ENCODE measurements around the gene RRAS.
A peak's percentile ranks its signal among the peaks of the same experiment; 100 is the strongest.

Gene RRAS

DNA sequence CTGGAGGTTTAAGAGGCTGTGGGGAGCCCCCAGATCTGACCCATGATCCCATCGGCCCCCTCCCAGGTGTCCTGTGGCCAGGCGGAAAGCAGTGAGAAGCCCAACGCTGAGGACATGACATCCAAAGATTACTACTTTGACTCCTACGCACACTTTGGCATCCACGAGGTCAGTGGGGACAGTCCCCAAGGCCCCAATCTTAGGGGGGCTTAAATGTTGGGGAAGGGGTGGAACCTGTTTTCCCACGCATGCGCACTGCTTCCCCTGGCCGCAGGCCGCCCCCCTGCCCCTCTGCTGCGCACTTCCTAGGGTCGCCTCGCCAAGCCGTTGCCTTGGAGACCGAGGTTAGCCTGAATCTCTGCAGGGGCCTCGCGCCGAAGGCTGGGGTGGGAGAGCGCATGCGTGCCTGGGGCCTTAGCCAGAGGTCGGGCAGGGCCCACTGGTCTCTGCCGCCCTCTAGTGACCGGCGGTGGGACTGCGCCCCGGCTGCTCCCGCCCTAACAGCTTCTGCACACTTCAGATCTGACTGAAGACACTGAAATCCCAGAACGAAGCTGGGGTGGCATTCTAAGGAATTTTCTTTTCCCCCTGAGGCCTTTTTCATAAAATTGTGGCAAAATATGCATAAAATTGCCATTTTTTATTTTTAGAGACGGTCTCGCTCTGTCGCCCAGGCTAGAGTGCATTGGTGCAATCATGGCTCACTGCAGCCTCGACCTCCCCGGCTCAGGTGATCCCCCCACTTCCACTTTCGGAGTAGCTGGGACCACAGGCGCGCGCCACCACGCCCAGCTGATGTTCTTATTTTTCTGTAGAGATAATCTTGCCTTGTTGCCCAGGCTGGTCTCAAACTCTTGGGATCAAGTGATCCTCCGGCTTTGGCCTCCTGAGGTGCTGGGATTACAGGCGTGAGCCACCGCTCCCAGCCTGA lies 40.7 kb upstream of the RRAS start:
- TF ChIP-seq, protein P1, sequence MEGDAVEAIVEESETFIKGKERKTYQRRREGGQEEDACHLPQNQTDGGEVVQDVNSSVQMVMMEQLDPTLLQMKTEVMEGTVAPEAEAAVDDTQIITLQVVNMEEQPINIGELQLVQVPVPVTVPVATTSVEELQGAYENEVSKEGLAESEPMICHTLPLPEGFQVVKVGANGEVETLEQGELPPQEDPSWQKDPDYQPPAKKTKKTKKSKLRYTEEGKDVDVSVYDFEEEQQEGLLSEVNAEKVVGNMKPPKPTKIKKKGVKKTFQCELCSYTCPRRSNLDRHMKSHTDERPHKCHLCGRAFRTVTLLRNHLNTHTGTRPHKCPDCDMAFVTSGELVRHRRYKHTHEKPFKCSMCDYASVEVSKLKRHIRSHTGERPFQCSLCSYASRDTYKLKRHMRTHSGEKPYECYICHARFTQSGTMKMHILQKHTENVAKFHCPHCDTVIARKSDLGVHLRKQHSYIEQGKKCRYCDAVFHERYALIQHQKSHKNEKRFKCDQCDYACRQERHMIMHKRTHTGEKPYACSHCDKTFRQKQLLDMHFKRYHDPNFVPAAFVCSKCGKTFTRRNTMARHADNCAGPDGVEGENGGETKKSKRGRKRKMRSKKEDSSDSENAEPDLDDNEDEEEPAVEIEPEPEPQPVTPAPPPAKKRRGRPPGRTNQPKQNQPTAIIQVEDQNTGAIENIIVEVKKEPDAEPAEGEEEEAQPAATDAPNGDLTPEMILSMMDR (IDR thresholded peaks at IDR 0.05; ENCODE audit: poor library complexity, severe bottlenecking) = peak; percentile 99
- ATAC-seq (ENCODE audit: low read depth) (peak; percentile 6; the same call in 1 of the 3 replicates), DNase-seq (ENCODE audit: low spot score) (peak; percentile 83)
- peaks cover 54% of the 10 kb centered on the region for H3K36me3 ChIP-seq (ENCODE audit: low read depth)
- H3K9me3 ChIP-seq (ENCODE audit: severe bottlenecking) = no peaks in the 10 kb centered on the region
- no peak overlapping the region for H3K4me3 ChIP-seq (ENCODE audit: severe bottlenecking)
- H3K4me1 ChIP-seq (ENCODE audit: insufficient read depth, poor library complexity, severe bottlenecking) = peaks cover 2% of the 10 kb centered on the region
- H3K27me3 ChIP-seq (ENCODE audit: insufficient read depth, poor library complexity, severe bottlenecking) = no peaks in the 10 kb centered on the region
- no peak overlapping the region for H3K27ac ChIP-seq (ENCODE audit: poor library complexity, severe bottlenecking)

- Histone ChIP-seq H3K36me3 (ENCODE audit: low read depth) (peaks cover 51% of the 10 kb centered on the region), H3K27ac (ENCODE audit: poor library complexity, severe bottlenecking) (no peak overlapping the region), H3K4me3 (ENCODE audit: severe bottlenecking) (no peak overlapping the region), H3K27me3 (ENCODE audit: insufficient read depth, poor library complexity, severe bottlenecking) (no peaks in the 10 kb centered on the region), H3K4me1 (ENCODE audit: insufficient read depth, poor library complexity, severe bottlenecking) (peaks cover 2% of the 10 kb centered on the region), H3K9me3 (ENCODE audit: severe bottlenecking) (no peaks in the 10 kb centered on the region)
- DNase-seq (ENCODE audit: low spot score) = peak; percentile 48
- no peak for ATAC-seq (ENCODE audit: low read depth)
- TF ChIP-seq, protein P1 (IDR thresholded peaks at IDR 0.05; ENCODE audit: poor library complexity, severe bottlenecking) = no peak
Observed at GRCh38 chr19:49679771-49680413, 39.9 kb upstream of the RRAS start.

- peaks cover 2% of the 10 kb centered on the region for H3K4me1 ChIP-seq (ENCODE audit: insufficient read depth, poor library complexity, severe bottlenecking)
- H3K27me3 ChIP-seq (ENCODE audit: insufficient read depth, poor library complexity, severe bottlenecking) = no peaks in the 10 kb centered on the region
- H3K4me3 ChIP-seq (ENCODE audit: severe bottlenecking) = no peak overlapping the region
- H3K27ac ChIP-seq (ENCODE audit: poor library complexity, severe bottlenecking) = peak overlapping the region; percentile 82
- TF ChIP-seq, protein P1 (IDR thresholded peaks at IDR 0.05; ENCODE audit: poor library complexity, severe bottlenecking) = no peak
- H3K36me3 ChIP-seq (ENCODE audit: low read depth) = peaks cover 44% of the 10 kb centered on the region
- H3K9me3 ChIP-seq (ENCODE audit: severe bottlenecking) = no peaks in the 10 kb centered on the region
- DNase-seq (ENCODE audit: low spot score) (no peak), ATAC-seq (ENCODE audit: low read depth) (no peak)
Observed at GRCh38 chr19:49678985-49679770, 39.2 kb upstream of the RRAS start.

DNA sequence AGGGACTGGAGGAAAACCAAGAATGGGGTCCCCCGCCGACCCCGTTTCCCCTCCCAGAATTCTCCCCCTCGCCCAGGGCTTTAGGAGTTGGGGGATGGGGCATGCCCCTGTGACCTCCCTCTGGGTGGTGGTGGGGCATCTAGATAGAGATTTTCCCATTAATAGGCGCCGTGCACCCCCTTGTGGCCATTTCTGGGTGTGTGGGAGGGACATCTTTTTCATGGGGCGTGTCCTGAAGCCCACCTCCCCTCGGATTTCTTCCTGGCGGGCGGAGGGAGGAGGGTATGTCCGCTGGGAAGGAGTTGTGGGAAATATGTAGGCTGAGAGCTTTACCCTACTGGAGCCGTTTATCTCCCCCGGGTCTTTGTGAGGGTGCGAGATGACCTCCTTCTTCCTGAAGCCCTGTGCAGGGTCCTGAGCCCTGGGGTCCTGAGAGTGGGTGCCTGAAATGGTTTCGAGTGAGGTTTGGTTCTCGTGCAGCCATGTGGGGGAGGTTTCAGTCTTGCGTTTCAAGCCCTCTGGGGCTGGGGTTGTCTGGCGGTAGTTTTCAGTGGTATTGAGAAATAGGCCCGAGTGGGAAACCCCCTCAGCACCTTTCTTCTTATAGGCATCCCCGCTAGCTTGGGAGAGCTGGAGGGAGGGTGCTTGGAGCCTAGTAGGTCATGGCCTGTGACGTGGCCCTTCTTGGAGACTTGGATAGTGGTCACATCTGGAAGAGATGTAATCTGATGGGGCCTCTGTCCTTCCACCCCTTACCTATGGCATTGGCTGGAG lies 38.1 kb upstream of the RRAS start:
- H3K27ac ChIP-seq (ENCODE audit: poor library complexity, severe bottlenecking) = peak overlapping the region; percentile 82
- no peak for ATAC-seq (ENCODE audit: low read depth)
- peaks cover 33% of the 10 kb centered on the region for H3K36me3 ChIP-seq (ENCODE audit: low read depth)
- peak overlapping the region; percentile 89 for H3K4me3 ChIP-seq (ENCODE audit: severe bottlenecking)
- peak; percentile 50 for DNase-seq (ENCODE audit: low spot score)
- H3K4me1 ChIP-seq (ENCODE audit: insufficient read depth, poor library complexity, severe bottlenecking) = peaks cover 2% of the 10 kb centered on the region
- no peaks in the 10 kb centered on the region for H3K27me3 ChIP-seq (ENCODE audit: insufficient read depth, poor library complexity, severe bottlenecking)
- TF ChIP-seq, protein P1 (IDR thresholded peaks at IDR 0.05; ENCODE audit: poor library complexity, severe bottlenecking) = peak; percentile 74
- H3K9me3 ChIP-seq (ENCODE audit: severe bottlenecking) = no peaks in the 10 kb centered on the region
